Measurements from ENCODE around the gene CTPS2.

- TF ChIP-seq CTCF (IDR thresholded peaks at IDR 0.05) (no peak), POLR2A (IDR thresholded peaks at IDR 0.05) (no peak), POLR2AphosphoS5 (IDR thresholded peaks at IDR 0.05) (no peak)
These were observed 449 bp downstream of the CTPS2 start for GRCh38 chrX:16711893-16712547.

All from breast epithelium (tissue), 3 donors.